ENCODE data around the gene ECD. TPM values are rescaled to one million over a fixed set of nuclear protein-coding genes. Genes with fewer than 3 reads are reported as not detected.

ECD gene
- total RNA-seq, 1 experiment from 2014 or later = 51.8 TPM

GRCh38 chr10:73161079-73161478 is 6.7 kb downstream of the ECD start:
- Mint-ChIP-seq H3K4me1 (ENCODE audit: low read depth, unreplicated experiment) (peaks cover 19% of the 10 kb centered on the region), H3K27ac (ENCODE audit: unreplicated experiment) (no peak overlapping the region), H3K4me3 (ENCODE audit: unreplicated experiment) (no peak overlapping the region), H3K9me3 (ENCODE audit: unreplicated experiment) (no peaks in the 10 kb centered on the region), H3K36me3 (ENCODE audit: insufficient read depth, unreplicated experiment) (peaks cover 55% of the 10 kb centered on the region), H3K27me3 (ENCODE audit: insufficient read depth, unreplicated experiment) (no peaks in the 10 kb centered on the region)
- ChIA-PET POLR2A (no interaction called here), CTCF (interaction anchor here (1.0 to 1.2 kb wide), 2 partner anchors 50 to 65 kb away, joined by 3 read pairs; no protein-coding TSS in a partner anchor)
- DNase-seq = no peak
- Histone ChIP-seq H3K9me3 (no peaks in the 10 kb centered on the region), H3K4me1 (peaks cover 5% of the 10 kb centered on the region), H3K4me3 (ENCODE audit: low read depth, low read length) (no peak overlapping the region), H3K27me3 (replicated peaks; ENCODE audit: control insufficient read depth, insufficient read depth, low read length) (no peaks in the 10 kb centered on the region), H3K36me3 (ENCODE audit: control insufficient read depth, insufficient read depth, low read length) (peaks cover 4% of the 10 kb centered on the region; the same call in 1 of the 2 replicates)
- TF ChIP-seq, protein P1, sequence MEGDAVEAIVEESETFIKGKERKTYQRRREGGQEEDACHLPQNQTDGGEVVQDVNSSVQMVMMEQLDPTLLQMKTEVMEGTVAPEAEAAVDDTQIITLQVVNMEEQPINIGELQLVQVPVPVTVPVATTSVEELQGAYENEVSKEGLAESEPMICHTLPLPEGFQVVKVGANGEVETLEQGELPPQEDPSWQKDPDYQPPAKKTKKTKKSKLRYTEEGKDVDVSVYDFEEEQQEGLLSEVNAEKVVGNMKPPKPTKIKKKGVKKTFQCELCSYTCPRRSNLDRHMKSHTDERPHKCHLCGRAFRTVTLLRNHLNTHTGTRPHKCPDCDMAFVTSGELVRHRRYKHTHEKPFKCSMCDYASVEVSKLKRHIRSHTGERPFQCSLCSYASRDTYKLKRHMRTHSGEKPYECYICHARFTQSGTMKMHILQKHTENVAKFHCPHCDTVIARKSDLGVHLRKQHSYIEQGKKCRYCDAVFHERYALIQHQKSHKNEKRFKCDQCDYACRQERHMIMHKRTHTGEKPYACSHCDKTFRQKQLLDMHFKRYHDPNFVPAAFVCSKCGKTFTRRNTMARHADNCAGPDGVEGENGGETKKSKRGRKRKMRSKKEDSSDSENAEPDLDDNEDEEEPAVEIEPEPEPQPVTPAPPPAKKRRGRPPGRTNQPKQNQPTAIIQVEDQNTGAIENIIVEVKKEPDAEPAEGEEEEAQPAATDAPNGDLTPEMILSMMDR (IDR thresholded peaks at IDR 0.05; ENCODE audit: insufficient read depth in 1 of 2, low read depth in 1 of 2, low read length in 1 of 2, severe bottlenecking in 1 of 2, unreplicated experiment in 1 of 2) = no peak
- no TSS peak for BruUV-seq (replicated peaks)
- intact Hi-C loops (cut with micrococcal nuclease; ENCODE audit: unreplicated experiment) = no loop called here

DNA sequence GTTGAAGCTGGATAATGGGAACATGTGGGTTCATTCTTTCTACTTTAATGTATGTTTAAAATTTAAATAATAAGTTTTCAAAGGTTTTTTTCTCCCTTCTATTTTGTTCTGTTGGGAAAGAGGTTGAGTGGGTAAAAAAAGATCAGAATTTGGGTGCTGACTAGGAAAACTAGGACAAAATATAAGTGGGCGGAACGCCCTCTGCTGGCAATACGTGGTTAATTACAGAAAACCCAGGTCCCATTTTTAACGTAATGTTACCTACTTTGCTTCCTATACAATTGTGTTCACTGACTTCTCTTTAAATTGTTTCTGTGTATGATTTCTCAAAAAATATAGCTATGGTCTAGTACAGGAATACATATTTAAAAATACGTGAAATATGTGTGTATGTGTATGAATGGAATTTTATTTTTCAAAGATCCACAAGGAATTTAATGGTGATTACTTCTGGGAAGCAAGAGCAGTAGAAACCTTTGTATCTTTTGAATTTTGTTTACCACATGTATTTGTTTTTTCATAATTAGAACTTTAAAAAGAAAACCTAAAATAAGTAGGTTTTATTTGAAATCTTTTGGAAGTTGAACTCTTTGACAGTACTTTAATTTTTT is 8.7 kb downstream of the ECD start:
- DNase-seq = peak; percentile 59 to 80
- H3K4me1 ChIP-seq = peaks cover 5% of the 10 kb centered on the region
- Mint-ChIP-seq H3K9me3 (ENCODE audit: unreplicated experiment) (no peaks in the 10 kb centered on the region), H3K4me3 (ENCODE audit: unreplicated experiment) (no peak overlapping the region), H3K36me3 (ENCODE audit: insufficient read depth, unreplicated experiment) (peaks cover 60% of the 10 kb centered on the region), H3K4me1 (ENCODE audit: low read depth, unreplicated experiment) (peaks cover 14% of the 10 kb centered on the region), H3K27me3 (ENCODE audit: insufficient read depth, unreplicated experiment) (no peaks in the 10 kb centered on the region), H3K27ac (ENCODE audit: unreplicated experiment) (no peak overlapping the region)
- no peak overlapping the region for H3K4me3 ChIP-seq (ENCODE audit: low read depth, low read length)
- no peaks in the 10 kb centered on the region for H3K27me3 ChIP-seq (replicated peaks; ENCODE audit: control insufficient read depth, insufficient read depth, low read length)
- H3K36me3 ChIP-seq (ENCODE audit: control insufficient read depth, insufficient read depth, low read length) = peaks cover 4% of the 10 kb centered on the region; the same call in 1 of the 2 replicates
- intact Hi-C loops (cut with micrococcal nuclease; ENCODE audit: unreplicated experiment) = loop anchor here (1.0 kb wide), 1 partner anchor 63 kb away; the partner anchor contains the start of gene P4HA1
- TF ChIP-seq, protein P1 (IDR thresholded peaks at IDR 0.05; ENCODE audit: insufficient read depth in 1 of 2, low read depth in 1 of 2, low read length in 1 of 2, severe bottlenecking in 1 of 2, unreplicated experiment in 1 of 2) = peak; percentile 89
- BruUV-seq (replicated peaks) = TSS peak; percentile 12
- H3K9me3 ChIP-seq = no peaks in the 10 kb centered on the region
- ChIA-PET POLR2A (interaction anchor here (0.6 to 0.7 kb wide), 2 partner anchors 9 to 14 kb away, joined by 3 to 5 read pairs; partner anchors contain the start of genes ECD and FAM149B1), CTCF (interaction anchor here (2.2 kb wide), 1 partner anchor 63 kb away, joined by 22 read pairs; the partner anchor contains the start of gene P4HA1)

DNA sequence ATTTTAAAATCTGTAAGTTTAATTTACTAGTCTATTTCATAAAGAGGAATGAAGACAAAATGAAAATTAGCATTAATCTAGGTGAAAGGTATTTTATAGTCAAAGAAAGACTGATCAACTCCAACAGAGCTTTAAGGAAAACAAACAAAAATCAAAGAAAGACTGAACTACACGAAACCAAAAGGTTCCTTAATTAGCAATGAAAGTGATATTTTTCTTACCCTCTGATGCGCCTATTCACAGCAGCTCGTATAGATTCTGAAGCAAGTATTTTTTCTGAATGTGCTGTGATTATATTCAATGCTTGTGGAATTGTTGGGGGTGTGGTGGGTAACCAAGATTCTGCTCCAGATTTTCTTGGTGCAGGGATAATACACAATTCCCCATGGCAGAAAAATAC is 11.8 kb downstream of the ECD start:
- peaks cover 2% of the 10 kb centered on the region for H3K36me3 ChIP-seq (ENCODE audit: control insufficient read depth, insufficient read depth, low read length)
- no peak overlapping the region for H3K27ac Mint-ChIP-seq (ENCODE audit: unreplicated experiment)
- POLR2A ChIA-PET = no interaction called here
- peaks cover 10% of the 10 kb centered on the region for H3K4me1 Mint-ChIP-seq (ENCODE audit: low read depth, unreplicated experiment)
- intact Hi-C loops (cut with micrococcal nuclease; ENCODE audit: unreplicated experiment) = no loop called here
- no peaks in the 10 kb centered on the region for H3K9me3 ChIP-seq
- TF ChIP-seq, protein P1 (IDR thresholded peaks at IDR 0.05; ENCODE audit: insufficient read depth in 1 of 2, low read depth in 1 of 2, low read length in 1 of 2, severe bottlenecking in 1 of 2, unreplicated experiment in 1 of 2) = no peak
- peaks cover 5% of the 10 kb centered on the region for H3K4me1 ChIP-seq
- CTCF ChIA-PET = no interaction called here
- no peak overlapping the region for H3K4me3 Mint-ChIP-seq (ENCODE audit: unreplicated experiment)
- BruUV-seq (replicated peaks) = no TSS peak
- no peak for DNase-seq
- no peaks in the 10 kb centered on the region for H3K9me3 Mint-ChIP-seq (ENCODE audit: unreplicated experiment)
- H3K27me3 ChIP-seq (replicated peaks; ENCODE audit: control insufficient read depth, insufficient read depth, low read length) = no peaks in the 10 kb centered on the region
- peaks cover 65% of the 10 kb centered on the region for H3K36me3 Mint-ChIP-seq (ENCODE audit: insufficient read depth, unreplicated experiment)
- no peak overlapping the region for H3K4me3 ChIP-seq (ENCODE audit: low read depth, low read length)
- no peaks in the 10 kb centered on the region for H3K27me3 Mint-ChIP-seq (ENCODE audit: insufficient read depth, unreplicated experiment)

Measured in Caco-2 (cell line).